ENCODE measurements around the gene LIPT2. TPM values are rescaled to one million over a fixed set of nuclear protein-coding genes. Genes with fewer than 3 reads are reported as not detected.

Gene LIPT2
- total and polyA plus RNA-seq, 12 donors: 1.8 to 16.1 (median 5.4) TPM

GRCh38 chr11:74453373-74453975, 40.0 kb downstream of the LIPT2 start:
- intact Hi-C loops (cut with DNase I): loop anchor here (2.0 to 10.0 kb wide), 3 partner anchors 115 to 196 kb away; no protein-coding TSS in a partner anchor
- H3K4me3 ChIP-seq: no peak overlapping the region
- no peaks in the 10 kb centered on the region for H3K9me3 ChIP-seq (replicated peaks in 1 of 3)
- TF ChIP-seq POLR2A (IDR thresholded peaks at IDR 0.05): no peak
- TF ChIP-seq, protein P1, sequence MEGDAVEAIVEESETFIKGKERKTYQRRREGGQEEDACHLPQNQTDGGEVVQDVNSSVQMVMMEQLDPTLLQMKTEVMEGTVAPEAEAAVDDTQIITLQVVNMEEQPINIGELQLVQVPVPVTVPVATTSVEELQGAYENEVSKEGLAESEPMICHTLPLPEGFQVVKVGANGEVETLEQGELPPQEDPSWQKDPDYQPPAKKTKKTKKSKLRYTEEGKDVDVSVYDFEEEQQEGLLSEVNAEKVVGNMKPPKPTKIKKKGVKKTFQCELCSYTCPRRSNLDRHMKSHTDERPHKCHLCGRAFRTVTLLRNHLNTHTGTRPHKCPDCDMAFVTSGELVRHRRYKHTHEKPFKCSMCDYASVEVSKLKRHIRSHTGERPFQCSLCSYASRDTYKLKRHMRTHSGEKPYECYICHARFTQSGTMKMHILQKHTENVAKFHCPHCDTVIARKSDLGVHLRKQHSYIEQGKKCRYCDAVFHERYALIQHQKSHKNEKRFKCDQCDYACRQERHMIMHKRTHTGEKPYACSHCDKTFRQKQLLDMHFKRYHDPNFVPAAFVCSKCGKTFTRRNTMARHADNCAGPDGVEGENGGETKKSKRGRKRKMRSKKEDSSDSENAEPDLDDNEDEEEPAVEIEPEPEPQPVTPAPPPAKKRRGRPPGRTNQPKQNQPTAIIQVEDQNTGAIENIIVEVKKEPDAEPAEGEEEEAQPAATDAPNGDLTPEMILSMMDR (IDR thresholded peaks at IDR 0.05): peak; percentile 45 to 80 (median 75)
- no peaks in the 10 kb centered on the region for H3K36me3 ChIP-seq (replicated peaks in 1 of 2)
- peak; percentile 57 to 83 (median 66) for DNase-seq
- 26 to 35% (median 32%) methylated on average over 10 of the region's 10 CpGs for WGBS, 4 donors
- no peaks in the 10 kb centered on the region for H3K4me1 ChIP-seq (replicated peaks in 1 of 2)
- no peak overlapping the region for H3K27ac ChIP-seq
- H3K27me3 ChIP-seq: no peaks in the 10 kb centered on the region

- no peak for DNase-seq
- 61 to 74% (median 71%) methylated on average over 3 of the region's 3 CpGs for WGBS, 4 donors
- intact Hi-C loops (cut with DNase I): loop anchor here (2.0 to 10.0 kb wide), 3 partner anchors 116 to 195 kb away; no protein-coding TSS in a partner anchor
These were observed 41.2 kb downstream of the LIPT2 start for GRCh38 chr11:74452366-74452765.

DNA sequence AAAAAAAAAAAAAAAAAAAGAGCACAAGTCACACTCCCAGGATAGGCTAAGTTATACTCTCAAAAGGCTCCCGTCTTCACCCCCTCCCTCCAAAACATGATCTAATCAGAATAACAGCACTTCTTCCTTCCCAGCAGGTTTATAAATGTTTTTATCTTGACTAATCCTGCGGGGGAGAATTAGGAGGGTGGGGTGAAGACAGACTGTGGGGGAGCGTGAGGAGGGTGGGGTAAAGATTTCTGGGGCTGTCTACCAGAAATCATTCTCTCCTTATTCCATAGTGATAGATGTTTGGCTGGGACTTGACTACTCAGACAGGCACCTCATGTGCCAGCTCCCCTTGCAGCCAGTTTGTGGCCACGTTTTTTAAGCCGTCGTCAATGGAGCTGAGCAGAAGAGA, 43.2 kb downstream of the LIPT2 start:
- no peaks in the 10 kb centered on the region for H3K4me1 ChIP-seq (replicated peaks in 1 of 2)
- H3K36me3 ChIP-seq (replicated peaks in 1 of 2): no peaks in the 10 kb centered on the region
- intact Hi-C loops (cut with DNase I): loop anchor here in 1 of 2 donors (5.0 to 10.0 kb wide), 2 partner anchors 124 to 193 kb away; no protein-coding TSS in a partner anchor
- H3K27me3 ChIP-seq: no peaks in the 10 kb centered on the region
- 67 to 74% (median 73%) methylated on average over 6 of the region's 6 CpGs for WGBS, 4 donors
- DNase-seq: no peak
- no peaks in the 10 kb centered on the region for H3K9me3 ChIP-seq (replicated peaks in 1 of 3)
- H3K4me3 ChIP-seq: no peak overlapping the region
- H3K27ac ChIP-seq: no peak overlapping the region
- TF ChIP-seq, protein P1 (IDR thresholded peaks at IDR 0.05): no peak
- no peak for TF ChIP-seq POLR2A (IDR thresholded peaks at IDR 0.05)

More at GRCh38 chr11:74452366-74452765, 41.2 kb downstream of the LIPT2 start:
- H3K4me3 ChIP-seq: no peak overlapping the region
- TF ChIP-seq POLR2A (IDR thresholded peaks at IDR 0.05): no peak
- TF ChIP-seq, protein P1 (IDR thresholded peaks at IDR 0.05): no peak
- H3K9me3 ChIP-seq (replicated peaks in 1 of 3): no peaks in the 10 kb centered on the region
- no peaks in the 10 kb centered on the region for H3K27me3 ChIP-seq
- H3K36me3 ChIP-seq (replicated peaks in 1 of 2): no peaks in the 10 kb centered on the region
- no peaks in the 10 kb centered on the region for H3K4me1 ChIP-seq (replicated peaks in 1 of 2)
- H3K27ac ChIP-seq: no peak overlapping the region

DNA sequence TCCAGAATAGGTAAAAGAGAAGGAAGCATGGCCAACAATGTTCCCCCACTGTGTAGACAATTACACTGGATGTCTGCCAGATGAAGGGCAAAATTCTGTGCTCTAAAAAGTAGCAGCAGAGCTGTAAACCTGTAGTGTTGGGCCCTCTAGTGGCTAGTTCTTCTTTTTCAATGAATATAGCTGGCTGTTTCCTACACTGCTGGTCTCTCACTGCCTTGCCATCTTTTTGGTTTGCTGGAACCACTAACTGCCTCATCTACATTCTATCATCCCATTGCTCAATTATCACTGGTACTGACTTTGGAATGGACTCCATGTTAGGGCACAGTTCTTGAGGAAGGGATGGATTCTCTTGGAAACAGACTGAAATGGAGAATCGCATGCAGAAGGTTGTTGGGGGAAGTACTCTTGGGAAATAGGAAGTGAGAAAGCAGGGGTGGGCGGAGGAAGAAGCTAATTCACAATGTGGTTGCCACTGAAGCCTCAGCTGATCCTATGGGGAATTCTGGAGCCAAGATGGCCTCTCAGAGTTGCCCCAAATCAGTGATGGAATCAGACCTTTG, 44.1 kb downstream of the LIPT2 start:
- 39 to 52% (median 48%) methylated on average over 2 of the region's 2 CpGs for WGBS, 4 donors

More for the DNA sequence above, 44.1 kb downstream of the LIPT2 start:
- H3K27me3 ChIP-seq: no peaks in the 10 kb centered on the region
- H3K36me3 ChIP-seq (replicated peaks in 1 of 2): no peaks in the 10 kb centered on the region
- H3K4me1 ChIP-seq (replicated peaks in 1 of 2): no peaks in the 10 kb centered on the region
- intact Hi-C loops (cut with DNase I): loop anchor here in 1 of 2 donors (5.0 kb wide), 2 partner anchors 62 to 192 kb away; no protein-coding TSS in a partner anchor
- TF ChIP-seq POLR2A (IDR thresholded peaks at IDR 0.05): no peak
- TF ChIP-seq, protein P1 (IDR thresholded peaks at IDR 0.05): peak; percentile 52 to 87 (median 84)
- no peaks in the 10 kb centered on the region for H3K9me3 ChIP-seq (replicated peaks in 1 of 3)
- peak; percentile 48 to 75 (median 67) for DNase-seq
- no peak overlapping the region for H3K4me3 ChIP-seq
- H3K27ac ChIP-seq: no peak overlapping the region
